Sigmoid colon (tissue), 4 donors: ENCODE results near the gene MYT1.

Experiments
- CTCF ChIP-seq, 4 experiments: fragments of 450-650 bp in 3 of 4; fragments of 200-600 bp in 1 of 4; IDR thresholded peaks; one replicate each; pipeline ENCODE4 v1.5.1; 2016 to 2019; ENCODE audit warnings: antibody characterized with exemption in 4 of 4, mild to moderate bottlenecking in 3 of 4, moderate library complexity in 2 of 4
- EP300 ChIP-seq, 4 donors: sonication (generic); formaldehyde crosslinking; IDR thresholded peaks; one replicate each; pipeline ENCODE4 v1.6.1; 2017; ENCODE audit warnings: antibody characterized with exemption in 4 of 4
- POLR2A ChIP-seq, 2 donors: fragments of 450-650 bp; IDR thresholded peaks; one replicate each; pipeline ENCODE4 v1.6.1; 2016; ENCODE audit warnings: antibody characterized with exemption in 2 of 2, mild to moderate bottlenecking in 2 of 2, moderate library complexity in 2 of 2
- POLR2AphosphoS5 ChIP-seq, 4 donors: sonication (generic); formaldehyde crosslinking; IDR thresholded peaks; one replicate each; pipeline ENCODE4 v1.6.1; 2017; ENCODE audit warnings: antibody characterized with exemption in 4 of 4

GRCh38 chr20:64226686-64227580 is 62.7 kb downstream of the MYT1 start:
- no peak for TF ChIP-seq CTCF (IDR thresholded peaks at IDR 0.05)
- TF ChIP-seq POLR2AphosphoS5 (IDR thresholded peaks at IDR 0.05): no peak
- TF ChIP-seq POLR2A (IDR thresholded peaks at IDR 0.05): no peak
- no peak for TF ChIP-seq EP300 (IDR thresholded peaks at IDR 0.05)
